COR-L47 (cell line): Measurements from ENCODE around the gene DLG2.

ENCODE experiments used
- DNase-seq: peaks from one replicate; lab custom pipeline; 2025; lab: John Stamatoyannopoulos, UW

The DLG2 gene

DNA sequence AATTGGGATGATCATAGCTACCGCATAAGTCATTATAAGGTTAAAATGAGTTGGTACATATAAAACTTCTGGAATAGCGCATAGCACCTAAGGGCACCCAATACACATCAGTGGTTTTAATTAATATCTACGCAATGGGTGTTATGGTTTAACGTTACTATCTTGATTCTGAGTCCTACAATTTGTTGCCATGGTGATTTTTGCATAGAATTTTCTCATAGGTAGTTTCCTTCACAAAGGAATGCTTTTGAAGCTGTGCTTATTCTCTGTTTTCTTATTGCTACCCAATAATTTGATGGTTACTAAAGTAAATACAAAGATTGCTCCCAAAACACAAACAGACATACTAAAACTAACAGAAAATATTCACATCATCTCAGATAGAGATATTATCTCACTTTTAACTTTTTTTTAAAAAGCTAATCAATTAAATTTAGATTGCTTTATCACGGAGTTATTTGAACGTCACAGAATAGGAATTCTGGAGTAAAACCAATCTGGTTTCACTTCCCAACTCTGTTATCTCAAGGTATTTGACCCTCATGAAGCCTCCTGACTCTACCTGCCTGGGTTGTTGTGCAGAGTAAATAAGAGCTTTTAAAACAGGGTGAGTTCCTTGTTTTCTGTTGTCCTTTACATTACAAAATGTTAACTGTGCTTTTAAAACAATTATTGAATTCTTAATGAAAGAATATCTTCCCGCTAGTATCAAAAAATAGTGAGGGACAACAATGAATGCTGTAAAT, 1705.5 kb downstream of the DLG2 start:
- no peak for DNase-seq

DNA sequence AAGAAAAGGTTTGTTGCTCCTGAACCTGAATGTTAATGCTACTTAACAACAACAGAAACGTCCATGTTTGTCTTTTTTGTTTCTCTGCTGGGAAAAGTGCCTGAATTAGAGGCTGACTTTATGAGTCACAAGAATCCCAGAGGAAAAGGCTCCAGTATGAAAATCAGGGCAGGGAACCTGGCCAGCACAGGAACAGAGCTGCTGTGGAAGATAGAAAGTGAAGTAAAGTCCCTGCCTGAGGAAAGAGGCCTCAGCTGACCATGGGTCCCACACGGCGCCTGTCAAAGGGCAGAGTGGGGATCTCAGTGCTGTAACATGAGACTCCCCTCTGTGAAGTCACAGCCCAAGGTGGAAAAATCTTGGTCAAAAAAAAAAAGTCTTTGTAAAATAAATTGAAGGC, 1708.7 kb downstream of the DLG2 start:
- no peak for DNase-seq

- no peak for DNase-seq
Measured at GRCh38 chr11:83914995-83915394, 1712.1 kb downstream of the DLG2 start.

GRCh38 chr11:83909579-83910534, 1717.3 kb downstream of the DLG2 start:
- no peak for DNase-seq

DNA sequence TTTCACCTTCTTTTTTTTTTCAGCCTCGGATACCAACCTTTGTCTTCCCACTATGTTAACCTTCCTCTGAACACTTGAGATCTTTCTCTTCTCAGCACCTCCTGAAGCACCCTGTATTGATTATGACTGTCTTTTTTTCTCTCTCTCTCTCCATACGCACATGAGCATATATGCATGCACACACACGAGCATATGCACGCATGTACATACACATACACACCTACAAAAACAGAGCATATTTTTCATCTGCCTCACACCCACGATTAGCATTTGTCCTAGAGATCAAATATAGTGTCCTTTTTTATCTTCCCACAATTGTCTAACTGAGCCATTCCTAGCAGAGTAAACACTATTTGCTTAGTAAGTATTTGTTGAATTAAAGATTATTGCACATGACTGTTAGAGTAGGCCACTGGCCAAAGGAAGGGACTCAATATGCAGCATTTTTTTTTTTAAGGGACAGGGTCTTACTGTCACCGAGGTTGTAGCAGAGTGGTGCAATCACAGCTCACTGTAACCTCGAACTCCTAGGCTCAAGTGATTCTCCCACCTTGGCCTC, 1718.8 kb downstream of the DLG2 start:
- DNase-seq = no peak

- DNase-seq = no peak
Measured at GRCh38 chr11:83895516-83895915, 1731.6 kb downstream of the DLG2 start.

DNA sequence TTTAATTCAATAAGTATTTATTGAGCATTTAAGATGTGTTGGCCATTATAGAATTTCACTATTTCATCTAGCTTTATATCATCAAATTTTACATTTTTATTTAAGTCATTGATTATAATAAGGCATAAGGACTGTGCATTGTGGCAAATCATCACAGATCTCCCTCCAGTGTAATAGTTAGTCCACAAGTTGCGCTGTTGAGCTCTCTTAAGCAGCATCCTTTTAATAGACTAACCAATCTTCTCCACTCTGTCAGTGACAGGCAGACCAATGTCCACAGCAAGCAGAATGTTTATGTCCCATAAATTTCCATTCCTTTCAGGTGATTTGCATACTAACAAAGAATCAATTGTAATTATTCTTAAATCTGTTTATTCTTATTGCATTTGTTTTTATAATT, 1745.7 kb downstream of the DLG2 start:
- no peak for DNase-seq

GRCh38 chr11:83871054-83871453, 1756.1 kb downstream of the DLG2 start:
- no peak for DNase-seq

GRCh38 chr11:83866655-83867054, 1760.5 kb downstream of the DLG2 start:
- no peak for DNase-seq

DNA sequence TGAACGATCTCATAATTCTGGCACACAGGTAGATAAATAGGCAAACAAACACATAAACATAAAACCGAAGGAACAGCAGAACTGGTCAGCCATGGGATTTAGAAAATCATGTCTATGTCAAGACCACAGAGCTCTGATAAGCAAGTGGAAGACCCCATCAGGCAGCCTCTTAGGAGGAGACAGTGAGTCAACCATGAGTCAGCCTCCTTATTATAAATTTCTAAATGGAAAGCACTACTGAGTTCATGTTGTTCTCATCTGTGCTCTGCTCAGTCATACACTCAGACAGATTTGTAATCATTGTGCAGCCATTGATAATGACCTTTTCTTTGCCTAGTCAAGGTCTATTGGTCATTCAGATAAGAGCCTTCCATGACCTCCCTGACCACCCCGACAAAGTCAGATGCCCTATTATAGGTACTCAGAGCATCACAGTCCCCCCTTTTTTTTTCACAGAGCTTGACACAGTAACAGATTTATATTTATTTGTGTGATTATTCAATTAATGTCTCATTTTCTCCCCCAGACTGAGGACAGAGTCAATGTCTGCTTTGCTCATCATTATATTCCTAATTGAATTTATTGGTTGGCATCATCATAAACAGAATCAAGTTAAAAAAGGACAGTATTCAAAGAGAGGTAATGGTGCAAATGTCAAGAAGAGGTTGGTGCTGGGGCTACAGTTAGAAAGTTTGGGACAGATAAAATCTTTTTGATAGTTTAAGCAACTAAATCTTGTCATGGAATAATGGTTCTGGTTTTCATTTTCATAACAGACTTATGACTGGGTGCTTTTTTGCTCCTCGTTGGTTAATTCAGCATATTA, 1761.3 kb downstream of the DLG2 start:
- no peak for DNase-seq

DNA sequence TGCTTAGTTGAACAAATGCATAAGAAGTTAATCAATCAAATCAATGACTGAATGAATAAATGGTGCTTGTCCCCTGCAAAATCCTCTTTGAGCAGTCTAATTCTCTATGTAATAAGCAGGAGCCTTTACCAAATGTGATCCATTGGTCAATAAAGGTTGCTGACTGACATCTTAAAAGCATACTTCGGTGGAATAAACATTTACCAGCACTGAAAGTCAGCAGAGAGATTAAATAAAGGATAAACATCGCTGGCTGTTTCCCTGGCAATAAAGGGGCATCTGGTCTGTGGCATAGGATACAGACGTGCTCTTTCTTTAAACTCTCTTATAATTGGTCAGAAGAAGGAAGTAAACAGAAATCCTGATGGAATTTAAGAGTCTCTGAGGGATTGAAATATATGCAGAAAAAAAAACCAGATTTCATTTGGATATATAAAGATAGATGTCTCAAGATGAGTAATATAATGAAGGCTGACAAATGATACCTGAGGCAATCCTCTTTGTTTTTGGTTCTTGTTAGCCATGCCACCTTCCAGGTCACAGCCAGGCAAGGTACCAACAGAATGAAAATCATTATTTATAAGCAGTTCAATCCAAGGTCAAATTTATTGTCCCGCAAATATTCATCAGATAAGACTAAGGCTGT, 1762.6 kb downstream of the DLG2 start:
- no peak for DNase-seq

GRCh38 chr11:83863272-83863671, 1763.9 kb downstream of the DLG2 start:
- no peak for DNase-seq

- DNase-seq = no peak
Measured at GRCh38 chr11:83862691-83863090, 1764.5 kb downstream of the DLG2 start.

GRCh38 chr11:83862033-83862432, 1765.1 kb downstream of the DLG2 start:
- DNase-seq = no peak

GRCh38 chr11:83858694-83859093, 1768.5 kb downstream of the DLG2 start:
- DNase-seq = no peak

DNA sequence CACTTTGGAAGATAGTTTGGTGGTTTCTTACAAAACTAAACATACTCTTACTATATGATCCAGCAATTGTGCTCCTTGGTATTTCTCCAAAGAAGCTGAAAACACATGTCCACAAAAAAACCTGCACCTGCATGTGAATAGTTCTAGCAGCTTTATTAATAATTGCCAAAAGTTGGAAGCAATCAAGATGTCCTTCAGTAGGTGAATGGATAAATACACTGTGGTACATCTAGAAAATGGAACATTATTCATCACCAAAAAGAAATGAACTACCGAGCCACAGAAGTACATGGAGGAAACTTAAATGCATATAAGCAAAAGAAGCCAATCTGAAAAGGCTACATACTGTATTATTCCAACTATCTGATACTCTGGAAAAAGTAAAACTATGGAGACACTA, 1771.9 kb downstream of the DLG2 start:
- DNase-seq = no peak

GRCh38 chr11:83852775-83853442, 1774.2 kb downstream of the DLG2 start:
- no peak for DNase-seq

DNA sequence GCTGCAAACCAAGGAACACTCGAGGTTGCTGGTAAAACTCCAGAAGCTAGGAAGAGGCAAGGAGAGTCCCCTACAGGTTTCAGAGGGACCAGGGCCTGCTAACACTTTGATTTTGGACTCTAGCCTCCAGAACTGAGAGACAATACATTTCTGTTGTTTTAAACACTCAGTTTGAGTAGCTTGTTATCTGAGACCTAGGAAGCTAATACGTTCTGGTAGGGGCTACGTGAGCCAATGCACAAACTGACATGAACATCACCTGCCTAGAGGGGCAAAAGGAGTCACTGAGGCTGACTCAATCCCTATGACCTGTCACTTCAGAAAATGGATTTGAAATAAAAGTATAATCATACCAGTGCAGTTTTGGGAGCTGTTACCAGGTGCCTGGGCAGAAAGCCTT, 1775.1 kb downstream of the DLG2 start:
- DNase-seq = no peak

GRCh38 chr11:83847467-83848034, 1779.6 kb downstream of the DLG2 start:
- DNase-seq = no peak

DNA sequence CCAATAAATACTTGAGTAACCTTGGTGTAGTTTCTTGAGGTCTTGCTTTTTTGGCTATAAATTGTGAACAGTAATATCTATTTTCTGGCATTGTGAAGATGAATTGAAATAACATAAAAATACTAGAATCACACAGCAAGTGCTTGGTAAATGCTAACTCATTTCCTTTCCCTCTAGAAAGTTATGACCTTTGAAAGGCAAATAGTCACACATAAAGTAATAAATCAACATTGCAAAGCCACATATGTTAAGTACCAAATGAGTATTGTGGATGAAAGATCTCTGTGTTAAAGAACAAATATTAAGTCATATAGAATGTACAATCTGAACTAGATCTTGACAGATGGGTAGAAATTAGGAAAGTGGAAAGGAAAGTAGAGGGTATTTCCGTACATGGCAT, 1781.3 kb downstream of the DLG2 start:
- DNase-seq = no peak

- DNase-seq = no peak
Measured at GRCh38 chr11:83840326-83840725, 1786.8 kb downstream of the DLG2 start.
